ENCODE measurements around the gene CLCN5.

Gene CLCN5

GRCh38 chrX:49959602-49960001 is 37.2 kb downstream of the CLCN5 start:
- Histone ChIP-seq H3K9me3 (replicated peaks; ENCODE audit: insufficient read depth, low read length) (no peaks in the 10 kb centered on the region), H2AFZ (ENCODE audit: low read length) (no peak overlapping the region), H3K27me3 (replicated peaks; ENCODE audit: insufficient read depth, low read length) (no peaks in the 10 kb centered on the region), H3K79me2 (ENCODE audit: low read length) (no peaks in the 10 kb centered on the region), H3K9ac (ENCODE audit: low read length) (no peak overlapping the region), H4K20me1 (ENCODE audit: insufficient read depth, low read length) (no peaks in the 10 kb centered on the region), H3K4me1 (ENCODE audit: low read length) (peaks cover 9% of the 10 kb centered on the region), H3K4me2 (ENCODE audit: low read depth, low read length) (no peak overlapping the region), H3K27ac (ENCODE audit: low read length) (no peak overlapping the region), H3K9me2 (replicated peaks; ENCODE audit: insufficient read depth, low read length) (no peaks in the 10 kb centered on the region), H3K4me3 (ENCODE audit: low read length) (no peak overlapping the region), H3K36me3 (replicated peaks; ENCODE audit: insufficient read depth, low read length) (no peaks in the 10 kb centered on the region), H3F3A (ENCODE audit: insufficient read depth, low read length) (no peaks in the 10 kb centered on the region)
- TF ChIP-seq CTCF (IDR thresholded peaks at IDR 0.05; ENCODE audit: low read length) (no peak), EZH2phosphoT487 (IDR thresholded peaks at IDR 0.05; ENCODE audit: low read length) (no peak), EZH2 (optimal IDR thresholded peaks at IDR 0.05; ENCODE audit: low read depth, low read length) (no peak)
- DNase-seq = no peak

- Histone ChIP-seq H4K20me1 (ENCODE audit: insufficient read depth, low read length) (no peaks in the 10 kb centered on the region), H3K4me3 (ENCODE audit: low read length) (no peak overlapping the region), H3K9ac (ENCODE audit: low read length) (no peak overlapping the region), H2AFZ (ENCODE audit: low read length) (no peak overlapping the region), H3K27me3 (replicated peaks; ENCODE audit: insufficient read depth, low read length) (no peaks in the 10 kb centered on the region), H3K9me2 (replicated peaks; ENCODE audit: insufficient read depth, low read length) (no peaks in the 10 kb centered on the region), H3F3A (ENCODE audit: insufficient read depth, low read length) (no peaks in the 10 kb centered on the region), H3K79me2 (ENCODE audit: low read length) (no peaks in the 10 kb centered on the region), H3K9me3 (replicated peaks; ENCODE audit: insufficient read depth, low read length) (no peaks in the 10 kb centered on the region), H3K4me1 (ENCODE audit: low read length) (peaks cover 9% of the 10 kb centered on the region), H3K4me2 (ENCODE audit: low read depth, low read length) (no peak overlapping the region), H3K36me3 (replicated peaks; ENCODE audit: insufficient read depth, low read length) (no peaks in the 10 kb centered on the region), H3K27ac (ENCODE audit: low read length) (no peak overlapping the region)
- TF ChIP-seq CTCF (IDR thresholded peaks at IDR 0.05; ENCODE audit: low read length) (no peak), EZH2phosphoT487 (IDR thresholded peaks at IDR 0.05; ENCODE audit: low read length) (no peak), EZH2 (optimal IDR thresholded peaks at IDR 0.05; ENCODE audit: low read depth, low read length) (no peak)
- DNase-seq = no peak
Observed at GRCh38 chrX:49960061-49960460, 37.7 kb downstream of the CLCN5 start.

- Histone ChIP-seq H3K36me3 (replicated peaks; ENCODE audit: insufficient read depth, low read length) (no peaks in the 10 kb centered on the region), H3F3A (ENCODE audit: insufficient read depth, low read length) (no peaks in the 10 kb centered on the region), H3K9me3 (replicated peaks; ENCODE audit: insufficient read depth, low read length) (no peaks in the 10 kb centered on the region), H3K4me2 (ENCODE audit: low read depth, low read length) (no peak overlapping the region), H3K79me2 (ENCODE audit: low read length) (no peaks in the 10 kb centered on the region), H3K27me3 (replicated peaks; ENCODE audit: insufficient read depth, low read length) (no peaks in the 10 kb centered on the region), H3K4me3 (ENCODE audit: low read length) (no peak overlapping the region), H4K20me1 (ENCODE audit: insufficient read depth, low read length) (no peaks in the 10 kb centered on the region), H3K27ac (ENCODE audit: low read length) (no peak overlapping the region), H3K9me2 (replicated peaks; ENCODE audit: insufficient read depth, low read length) (no peaks in the 10 kb centered on the region), H2AFZ (ENCODE audit: low read length) (no peak overlapping the region), H3K9ac (ENCODE audit: low read length) (no peak overlapping the region), H3K4me1 (ENCODE audit: low read length) (no peaks in the 10 kb centered on the region)
- DNase-seq = no peak
- no peak for TF ChIP-seq EZH2phosphoT487 (IDR thresholded peaks at IDR 0.05; ENCODE audit: low read length)
- TF ChIP-seq CTCF (IDR thresholded peaks at IDR 0.05; ENCODE audit: low read length) = no peak
- TF ChIP-seq EZH2 (optimal IDR thresholded peaks at IDR 0.05; ENCODE audit: low read depth, low read length) = no peak
Observed at GRCh38 chrX:49970674-49971073, 48.3 kb downstream of the CLCN5 start.
